NCI-H69 (cell line): ENCODE results near the gene CLASRP.
A peak's percentile ranks its signal among the peaks of the same experiment; 100 is the strongest.

Experiments used
- DNase-seq: peaks from one replicate; lab custom pipeline; 2025; lab: John Stamatoyannopoulos, UW

CLASRP gene

DNA sequence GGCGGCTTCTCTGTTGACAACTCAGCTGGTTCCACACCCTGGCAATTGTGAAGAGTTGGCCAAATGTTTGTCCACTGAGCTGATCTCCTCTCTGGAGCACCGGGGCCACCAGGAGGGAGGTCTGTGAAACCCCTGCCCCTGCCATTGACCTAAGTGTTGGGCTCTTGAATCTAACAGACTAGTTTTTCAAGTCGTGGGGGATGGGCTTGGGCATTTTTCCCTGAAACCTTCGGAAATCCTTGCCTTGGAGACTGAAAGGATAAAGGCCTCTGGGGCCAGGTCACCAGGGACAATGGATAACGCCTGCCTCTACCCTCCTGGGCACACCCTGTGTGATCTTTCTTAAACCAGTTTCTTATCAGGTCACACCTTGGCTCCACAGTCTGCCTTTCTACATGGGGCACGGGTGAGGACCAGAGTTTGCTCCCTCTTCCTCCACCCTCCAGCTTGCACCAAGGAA is 41.1 kb downstream of the CLASRP start:
- DNase-seq, result no peak

DNA sequence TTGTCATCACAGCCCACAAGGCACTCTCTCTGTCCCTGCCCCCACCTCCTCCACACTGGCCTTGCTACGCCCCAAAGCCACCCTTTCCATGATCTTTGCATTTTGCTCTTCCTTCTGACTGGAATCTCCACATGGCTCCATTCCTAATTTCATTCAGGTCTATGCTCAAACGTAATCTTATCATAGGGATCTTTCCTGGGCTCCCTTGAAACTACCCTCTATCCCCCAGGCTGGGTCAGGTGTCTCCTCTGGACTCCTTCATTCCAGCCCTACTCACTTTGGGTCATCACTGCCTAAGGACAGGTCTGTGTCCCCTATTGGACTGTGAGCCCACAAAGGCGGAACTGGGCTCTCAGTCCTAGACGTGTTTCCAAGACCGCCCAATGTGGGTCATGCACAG is 43.3 kb downstream of the CLASRP start:
- DNase-seq, result no peak

DNA sequence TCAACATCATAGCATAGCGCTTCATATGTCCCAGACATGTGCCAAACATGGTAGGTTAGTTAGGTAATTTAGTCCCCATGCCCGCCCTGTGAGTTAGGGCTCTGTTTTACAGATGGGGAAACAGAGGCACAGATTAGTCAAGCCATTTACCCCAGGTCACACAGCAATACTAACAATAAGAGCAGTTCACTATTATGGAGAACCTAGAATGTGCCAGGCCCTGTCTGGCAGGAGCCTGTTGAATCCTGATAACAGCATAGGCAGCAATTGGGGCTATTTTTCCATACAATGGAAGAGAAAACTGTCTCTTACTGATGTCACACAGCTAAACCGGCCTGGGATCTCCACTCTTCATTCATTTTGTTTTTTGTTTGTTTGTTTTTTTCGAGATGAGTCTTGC is 47.6 kb downstream of the CLASRP start:
- no peak for DNase-seq

DNA sequence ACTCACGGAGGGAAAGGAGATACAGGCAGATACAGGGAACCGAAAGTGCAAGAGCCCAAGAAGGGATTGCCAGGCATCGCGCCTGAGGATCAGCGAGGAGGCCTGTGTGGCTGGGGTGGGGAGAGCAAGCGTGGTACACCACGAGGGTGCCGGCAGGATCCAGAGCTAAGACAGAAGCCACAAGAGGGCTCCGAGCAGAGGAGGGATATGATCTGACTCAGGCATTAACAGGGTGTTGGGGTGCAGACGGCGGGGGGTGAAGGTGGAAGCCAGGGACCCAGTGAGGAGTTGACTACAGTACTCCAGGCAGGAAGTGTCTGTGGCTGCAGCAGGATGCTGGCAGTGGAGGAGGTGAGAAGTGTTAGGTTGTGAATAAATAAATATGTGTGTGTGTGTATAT is 48.7 kb downstream of the CLASRP start:
- DNase-seq, result no peak

DNA sequence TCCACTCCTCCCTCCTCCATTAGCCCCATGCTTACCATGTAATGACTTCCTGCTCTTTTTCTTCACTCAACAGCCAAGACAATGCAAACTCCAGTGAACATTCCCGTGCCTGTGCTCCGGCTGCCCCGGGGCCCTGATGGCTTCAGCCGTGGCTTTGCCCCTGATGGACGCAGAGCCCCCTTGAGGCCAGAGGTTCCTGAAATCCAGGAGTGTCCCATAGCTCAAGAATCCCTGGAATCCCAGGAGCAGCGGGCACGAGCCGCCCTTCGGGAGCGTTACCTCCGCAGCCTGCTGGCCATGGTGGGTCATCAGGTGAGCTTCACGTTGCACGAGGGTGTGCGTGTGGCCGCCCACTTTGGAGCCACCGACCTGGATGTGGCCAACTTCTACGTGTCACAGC is 51.2 kb downstream of the CLASRP start:
- no peak for DNase-seq

DNA sequence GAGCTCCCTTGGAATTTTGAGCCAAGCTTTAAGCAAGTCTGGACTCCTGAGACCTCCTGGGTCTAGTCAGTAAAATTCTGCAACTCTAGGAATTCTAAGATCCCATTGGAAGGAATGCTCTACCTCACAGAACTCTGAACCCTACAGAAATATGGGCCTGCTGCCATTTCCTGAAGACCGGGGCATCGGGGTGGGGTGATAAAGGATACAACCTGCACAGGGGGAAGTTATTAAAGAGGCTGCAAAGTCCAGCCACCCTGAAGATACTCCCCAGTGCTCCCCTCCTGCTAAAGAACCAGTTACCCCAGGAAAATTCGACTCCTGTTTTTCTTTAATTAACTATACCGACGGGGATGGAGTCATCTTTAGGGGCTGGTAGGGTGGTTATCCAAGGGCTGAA is 51.8 kb downstream of the CLASRP start:
- DNase-seq, result no peak

DNA sequence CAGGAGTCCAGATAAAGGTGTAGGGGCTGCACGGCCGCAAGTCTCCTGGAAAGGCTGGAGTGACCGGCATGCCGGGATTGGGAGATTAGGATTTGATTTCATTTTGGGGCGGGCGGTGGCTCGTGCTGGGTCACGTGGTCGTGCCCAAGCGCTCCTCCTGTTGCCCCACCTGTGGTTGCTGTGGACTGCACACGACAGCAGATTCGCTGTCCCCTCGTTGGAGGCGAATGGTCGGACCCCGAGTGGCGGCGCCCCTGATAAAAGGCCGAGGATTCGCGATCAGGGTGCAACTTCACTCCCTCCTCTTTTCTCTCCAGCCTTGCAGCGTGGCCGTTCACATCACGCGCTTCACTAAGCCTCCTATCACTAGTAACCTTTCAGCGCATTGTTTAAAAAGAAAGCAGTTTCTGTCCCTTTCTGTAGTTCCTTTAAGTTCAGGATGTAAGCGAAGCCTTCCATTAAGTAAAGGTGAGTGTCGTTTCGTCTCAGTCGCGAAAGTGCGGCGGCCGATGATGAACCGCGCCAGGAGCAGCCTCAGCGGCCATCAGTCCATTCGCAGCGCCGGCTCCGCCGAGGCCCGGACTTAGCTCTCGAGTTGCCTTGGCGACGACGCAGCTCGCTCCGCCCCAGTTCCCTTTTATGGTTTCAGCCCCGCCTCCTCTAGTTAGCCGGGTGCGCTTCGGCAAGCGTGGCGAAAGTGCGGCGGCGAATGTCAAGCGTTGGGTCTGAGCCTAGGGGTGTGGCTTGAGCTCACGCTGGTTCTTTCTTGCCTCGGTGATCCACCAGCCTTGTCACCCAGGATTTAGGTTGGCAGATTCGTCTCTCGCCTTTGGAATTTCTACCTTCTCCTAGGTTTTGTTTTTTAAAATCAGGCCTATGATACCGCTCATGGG is 52.4 kb downstream of the CLASRP start:
- peak; percentile 100 for DNase-seq

DNA sequence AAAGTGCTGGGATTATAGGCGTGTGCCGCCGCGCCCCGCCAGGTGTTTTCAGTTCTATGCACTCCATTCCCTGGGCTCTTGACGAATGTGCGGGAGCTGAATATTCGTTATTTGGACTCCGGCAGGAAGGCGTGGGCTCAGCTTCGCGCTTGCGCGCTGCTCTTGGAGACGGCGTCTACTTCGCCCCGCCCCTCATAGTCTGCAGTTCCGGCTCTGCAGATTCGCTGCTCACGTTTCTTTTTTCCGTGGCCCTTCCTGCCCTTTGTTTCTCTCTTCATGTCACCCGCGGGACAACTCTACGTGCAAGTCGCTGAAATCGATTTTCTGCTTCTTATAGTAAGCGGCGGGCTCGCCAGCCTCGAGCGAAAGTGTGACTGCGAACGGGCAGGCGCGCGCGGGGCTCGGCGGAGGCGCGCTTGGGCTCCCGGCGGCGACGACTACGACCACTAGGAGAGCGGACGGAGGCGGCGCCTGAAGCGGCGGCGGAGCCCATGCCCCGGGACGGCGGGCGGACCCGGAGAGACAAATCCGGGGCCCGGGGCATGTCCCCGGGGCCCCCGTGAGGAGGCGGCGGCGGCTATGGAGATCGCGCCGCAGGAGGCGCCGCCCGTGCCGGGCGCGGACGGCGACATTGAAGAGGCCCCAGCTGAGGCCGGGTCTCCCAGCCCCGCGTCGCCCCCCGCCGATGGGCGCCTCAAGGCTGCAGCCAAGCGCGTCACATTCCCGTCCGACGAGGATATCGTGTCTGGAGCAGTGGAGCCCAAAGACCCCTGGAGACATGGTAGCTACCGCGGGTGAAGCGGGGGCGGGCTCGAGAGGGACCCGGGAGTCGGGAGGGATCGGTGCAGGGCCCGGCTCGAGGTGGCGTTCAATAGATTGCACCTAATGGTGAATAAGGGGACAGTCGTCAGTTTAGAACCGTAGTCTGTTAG is 54.2 kb downstream of the CLASRP start, which contains the start of gene PPP1R37:
Gene PPP1R37 (plus strand): TSS at position 433 of the 932 bp plus-strand sequence. CDS start 147 bp downstream, at position 580.
- DNase-seq, result peak; percentile 99

DNA sequence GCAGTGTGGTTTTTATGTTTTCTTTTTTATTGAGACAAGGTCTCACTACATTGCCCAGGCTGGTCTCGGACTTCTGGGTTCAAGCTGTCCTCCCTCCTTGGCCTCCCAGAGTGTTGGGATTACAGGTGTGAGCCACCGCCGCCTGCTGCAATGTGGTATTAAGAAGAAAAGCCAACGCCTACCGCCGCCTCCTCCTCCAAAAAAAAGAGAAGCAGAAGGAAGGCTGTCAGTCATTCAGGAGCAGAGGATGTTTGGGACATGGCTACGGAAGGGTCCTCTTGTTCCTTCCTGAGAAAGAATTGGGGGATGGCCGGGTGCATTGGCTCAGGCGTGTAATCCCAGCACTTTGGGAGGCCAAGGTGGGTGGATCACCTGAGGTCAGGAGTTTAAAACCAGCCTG is 55.3 kb downstream of the CLASRP start:
- DNase-seq, result no peak

DNA sequence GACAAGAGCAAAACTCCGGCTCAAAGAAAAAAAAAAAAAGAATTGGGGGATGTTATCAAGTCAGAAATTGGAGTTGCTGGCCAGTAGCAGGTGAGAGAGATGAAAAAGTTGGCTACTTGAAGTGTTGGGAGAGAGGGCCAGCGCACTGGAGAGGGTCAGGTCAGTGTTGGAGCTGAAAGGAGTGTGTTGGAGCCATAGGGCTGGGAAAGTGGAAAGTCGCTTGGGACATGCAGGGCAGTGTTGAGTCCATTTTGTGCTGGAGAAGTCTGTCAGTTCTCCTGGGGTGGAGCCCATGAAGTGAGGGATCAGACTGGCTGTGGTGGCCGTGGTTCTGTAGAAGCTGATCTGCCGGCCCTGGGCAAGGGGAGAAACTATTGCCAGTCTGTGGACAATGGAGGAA is 55.9 kb downstream of the CLASRP start:
- DNase-seq, result no peak

DNA sequence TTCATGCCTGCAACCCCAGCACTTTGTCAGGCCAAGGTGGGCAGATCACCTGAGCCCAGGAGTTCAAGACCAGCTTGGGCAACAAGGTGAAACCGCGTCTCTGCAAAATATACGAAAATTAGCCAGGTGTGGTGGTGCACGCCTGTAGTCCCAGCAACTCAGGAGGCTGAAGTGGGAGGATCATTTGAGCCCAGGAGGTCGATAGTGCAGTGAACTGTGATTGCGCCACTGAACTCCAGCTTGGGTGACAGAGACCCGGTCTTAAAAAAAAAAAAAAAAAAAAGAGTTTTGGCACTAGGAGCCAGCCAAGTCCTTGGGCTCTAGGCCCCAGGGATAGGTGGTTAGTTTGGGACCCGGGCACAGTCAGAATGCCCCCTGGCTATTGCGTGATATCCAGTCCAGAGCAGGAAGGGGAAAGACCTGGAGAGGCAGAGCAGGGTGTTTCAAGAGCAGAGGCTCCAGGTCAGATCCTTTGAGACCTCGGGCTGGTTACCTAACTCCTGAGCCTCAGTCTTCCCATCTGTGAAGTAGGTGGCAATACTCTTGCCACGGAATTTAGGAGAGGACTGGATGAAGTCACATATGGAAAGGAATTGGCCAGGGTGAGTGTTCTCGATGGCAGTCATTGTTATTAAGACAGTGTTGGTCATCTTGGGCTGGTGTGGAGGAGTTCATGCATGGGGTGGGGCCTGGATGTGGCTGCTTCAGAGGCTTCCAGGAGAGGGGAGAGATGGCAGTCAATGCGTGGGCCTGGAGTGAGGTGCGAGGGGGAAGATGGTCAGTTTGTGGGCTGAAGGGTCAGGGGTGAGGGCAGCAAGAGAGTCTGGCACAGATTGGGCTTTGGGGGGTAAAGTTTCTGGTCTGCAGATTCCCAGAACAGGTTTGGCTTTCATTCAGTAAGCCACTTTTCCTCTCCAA is 56.9 kb downstream of the CLASRP start:
- no peak for DNase-seq

DNA sequence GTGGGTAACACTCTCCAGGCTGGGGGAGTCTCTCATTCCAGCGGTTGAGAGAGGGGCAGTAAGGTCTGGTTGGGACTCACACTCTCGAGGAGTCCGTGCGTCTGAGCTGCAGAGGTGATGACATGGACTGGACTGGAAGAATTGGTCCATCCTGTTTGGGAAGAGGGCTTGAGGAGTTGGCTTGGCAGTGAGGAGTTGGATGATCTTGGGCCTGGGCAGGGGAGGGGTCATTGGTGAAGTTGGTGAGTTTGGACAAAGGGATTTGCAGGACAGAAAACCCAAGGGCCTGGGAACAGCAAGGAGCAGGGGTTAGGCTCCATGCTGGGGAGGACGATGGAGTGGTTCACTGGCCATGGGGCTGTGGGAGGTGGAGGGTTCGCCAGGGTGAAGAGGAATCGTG is 57.9 kb downstream of the CLASRP start:
- no peak for DNase-seq

DNA sequence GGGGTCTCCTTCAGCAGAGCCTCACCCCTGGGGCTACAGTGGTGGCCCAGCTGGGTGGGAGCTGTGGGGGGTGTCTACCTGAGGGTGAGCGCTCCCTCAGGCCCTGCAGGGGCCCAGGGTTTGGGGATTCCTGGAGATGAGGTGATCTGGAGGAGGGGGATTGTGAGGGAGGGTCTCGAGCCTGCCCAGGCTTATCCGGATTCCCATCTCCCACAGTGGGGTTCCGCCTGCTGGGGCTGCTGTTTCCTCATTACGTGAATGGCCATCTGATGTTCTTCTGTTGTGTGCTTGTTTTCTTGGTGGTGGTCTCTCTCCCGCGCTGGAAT is 58.6 kb downstream of the CLASRP start:
- no peak for DNase-seq

DNA sequence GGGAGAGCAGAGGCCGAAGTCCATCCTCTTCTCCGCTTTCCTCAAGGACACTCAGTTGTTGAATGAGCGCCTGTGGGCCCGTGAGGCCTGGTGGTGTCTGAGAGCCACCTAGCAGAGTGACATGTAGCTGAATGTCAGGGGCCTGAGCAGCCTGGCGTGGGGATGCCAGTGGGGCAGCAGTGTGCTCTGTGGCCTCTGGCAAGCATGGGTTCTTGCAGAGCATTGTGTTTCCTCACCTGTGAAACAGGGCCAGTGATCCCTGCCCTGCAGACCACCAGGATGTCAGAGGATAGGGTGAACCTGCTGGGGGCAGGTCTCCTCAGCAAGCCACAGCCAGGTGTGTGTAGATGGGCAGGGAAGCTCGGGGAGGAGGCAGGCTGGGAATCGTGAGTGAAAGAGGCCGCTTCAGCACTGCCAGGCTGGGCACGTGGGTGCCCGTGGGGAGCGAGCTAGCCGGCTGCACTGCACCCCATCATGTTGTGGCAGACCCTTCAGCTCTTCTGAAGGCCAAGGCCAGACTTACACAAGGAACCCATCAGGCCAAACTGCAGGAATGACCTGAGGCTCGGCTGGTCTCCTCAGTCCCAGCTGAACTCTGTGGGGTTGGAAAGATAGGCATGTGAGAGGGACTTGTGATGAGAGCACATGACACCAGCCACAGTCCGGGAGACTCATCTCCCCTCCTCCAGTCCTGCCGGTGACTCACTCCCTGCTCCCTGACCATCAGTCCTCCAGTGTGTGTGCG is 59.1 kb downstream of the CLASRP start:
- DNase-seq, result peak; percentile 67

DNA sequence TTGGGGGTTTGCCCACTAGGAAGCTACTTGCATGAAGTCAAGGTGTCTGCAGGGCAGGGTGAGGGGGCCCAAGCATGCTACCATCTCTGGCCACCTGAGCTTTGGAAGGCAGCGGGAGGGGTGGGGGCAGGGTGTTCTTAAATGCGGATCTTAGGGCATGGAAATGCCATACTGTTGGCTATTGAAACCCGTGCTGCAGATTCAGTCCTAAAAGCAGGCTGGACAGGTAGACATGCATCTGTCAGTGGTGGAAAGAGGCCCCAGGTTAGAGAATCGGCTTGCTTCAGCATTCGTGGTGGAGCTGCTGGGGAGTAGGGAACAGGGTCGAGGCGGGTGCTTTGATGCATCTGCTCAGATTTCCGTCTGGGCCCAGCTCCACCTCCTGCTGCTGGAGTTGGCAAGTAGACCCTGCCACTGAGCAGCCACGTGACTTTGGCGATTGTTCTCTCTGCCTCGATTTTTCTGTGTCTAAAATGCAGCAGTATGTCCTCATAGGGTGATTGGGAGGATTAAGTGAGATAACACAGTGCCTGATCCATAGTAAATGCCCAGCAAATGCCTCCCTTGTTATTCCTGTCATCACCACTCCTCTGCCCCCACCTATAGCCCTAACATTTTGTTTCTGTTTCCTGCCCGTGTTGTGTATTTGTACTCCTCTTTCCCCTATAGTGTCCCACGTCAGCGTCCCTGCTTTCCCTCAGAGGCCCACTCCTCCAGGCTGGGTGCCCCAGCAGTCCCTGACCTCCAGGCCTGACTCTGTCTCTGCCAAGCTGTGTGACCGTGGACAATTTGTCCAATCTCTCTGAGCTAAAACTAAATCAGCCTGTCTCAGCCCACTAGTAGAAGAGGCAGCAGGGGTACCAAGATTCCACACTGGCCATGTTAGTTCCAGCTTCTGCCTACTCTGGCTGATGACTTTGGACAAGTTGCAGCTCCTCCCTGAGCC is 59.9 kb downstream of the CLASRP start:
- DNase-seq, result peak; percentile 81

DNA sequence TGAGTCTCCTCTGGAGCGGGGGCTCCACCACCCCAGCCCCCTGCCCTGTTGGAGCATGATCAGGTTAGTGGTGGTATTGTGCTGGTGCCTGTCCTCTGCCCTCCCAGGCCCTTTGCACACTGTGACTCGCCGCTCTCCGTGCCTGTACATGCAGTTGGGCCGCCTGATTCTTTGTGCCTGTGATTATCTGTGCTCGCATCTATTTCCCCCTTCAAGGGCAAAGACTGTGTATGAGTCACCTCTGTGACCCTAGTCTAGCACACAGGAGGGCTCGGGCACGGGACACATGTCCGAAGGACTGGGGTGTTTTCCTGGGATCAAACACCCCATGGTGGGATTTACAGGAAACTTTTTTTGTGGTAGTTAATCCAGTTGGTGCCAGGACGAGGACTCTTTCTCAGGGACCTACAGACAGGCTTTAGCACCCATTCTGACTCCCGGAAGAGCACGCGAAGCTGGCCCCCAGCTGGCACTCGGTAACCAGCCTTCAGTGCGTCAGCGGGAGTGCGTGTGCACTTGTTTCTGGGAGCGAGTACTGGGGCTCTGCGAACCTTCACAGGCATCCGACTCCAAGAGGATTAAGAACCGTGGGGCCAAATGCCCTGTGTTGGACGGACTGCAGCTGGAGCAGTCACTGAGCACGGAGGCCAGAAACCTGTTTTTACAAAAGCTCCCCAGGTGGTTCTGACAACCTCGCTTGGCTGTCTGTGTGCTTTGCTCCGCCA is 60.8 kb downstream of the CLASRP start:
- DNase-seq, result peak; percentile 87

DNA sequence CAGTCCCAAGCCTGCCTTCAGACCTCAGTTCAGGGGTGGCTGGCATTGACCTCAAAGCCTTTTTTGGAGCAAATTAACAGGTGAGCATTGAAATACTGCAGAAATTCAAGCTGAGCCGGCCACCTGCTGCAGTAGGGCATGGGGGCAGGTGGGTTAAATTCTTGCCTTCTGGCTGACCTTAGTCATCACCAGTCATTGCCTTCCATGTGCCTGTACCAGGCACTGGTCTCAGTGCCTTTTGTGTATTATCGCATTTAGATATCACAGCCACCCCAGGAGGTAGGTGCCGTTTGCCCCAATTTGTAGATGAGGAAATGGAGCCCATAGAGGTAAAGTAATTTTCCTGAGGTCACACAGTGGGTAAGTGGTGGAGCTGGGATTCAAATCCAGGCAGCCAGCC is 61.4 kb downstream of the CLASRP start:
- DNase-seq, result no peak

DNA sequence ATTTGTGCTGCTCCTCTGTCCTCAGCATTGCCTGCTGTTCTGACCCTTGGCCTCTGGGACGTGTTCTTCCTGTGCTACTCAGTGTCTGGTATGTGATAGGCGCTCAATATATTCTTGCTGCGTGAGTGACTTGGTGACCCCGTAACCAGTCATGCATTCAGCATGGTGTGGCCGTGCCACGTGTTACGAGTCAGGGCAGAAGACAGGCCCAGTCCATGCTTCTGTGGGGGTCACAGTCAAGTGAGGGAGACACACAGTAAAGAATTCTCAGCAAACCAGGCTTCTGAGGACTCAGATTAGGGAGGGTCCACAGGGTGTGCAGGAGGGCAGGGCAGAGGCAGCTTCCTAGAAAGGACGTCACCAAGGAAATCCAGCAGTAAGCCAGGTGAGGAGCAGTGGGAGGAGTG is 62.0 kb downstream of the CLASRP start:
- DNase-seq, result no peak

DNA sequence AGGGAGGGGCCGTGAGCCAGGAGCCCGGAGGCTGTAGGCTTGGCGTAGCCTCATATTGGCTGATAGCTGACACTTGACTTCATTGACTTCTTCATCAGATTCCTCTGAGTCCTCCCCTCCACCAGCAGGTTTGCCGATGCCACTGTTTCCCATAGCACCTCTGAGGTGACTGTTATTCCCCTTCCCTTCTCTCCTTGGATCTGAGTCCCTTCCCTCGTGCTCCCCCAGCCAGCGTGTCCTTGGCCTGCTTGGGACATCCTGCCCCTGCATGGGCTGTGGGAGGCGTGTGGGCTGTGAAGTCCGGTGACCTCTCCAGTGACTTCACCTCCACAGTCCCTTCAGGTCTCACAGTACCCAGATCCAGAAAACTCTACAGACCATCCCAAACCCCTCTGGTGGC is 63.0 kb downstream of the CLASRP start:
- DNase-seq, result no peak
